Right atrium auricular region (tissue), 2 donors: ENCODE results near the gene STX11. TPM values are rescaled to one million over a fixed set of nuclear protein-coding genes. Genes with fewer than 3 reads are reported as not detected.
"Not testable (repeated sequence)": the region's sequence is repeated elsewhere in the genome, so short reads cannot be mapped to it uniquely, and the experiment has no call there.

Experiments used
- DNase-seq: peaks from one replicate; pipeline ENCODE4 v3.0.0-alpha.2; 2019; ENCODE audit warnings: low spot score
- H3K27ac ChIP-seq, 2 donors: fragments of 200-600 bp; sonication (generic); 1 replicate in 1 of 2; 2 replicates in 1 of 2; pipeline ENCODE4 v1.5.1; 2016 to 2019
- H3K27me3 ChIP-seq, 2 donors: fragments of 200-600 bp; sonication (generic); one replicate each; pipeline versions ENCODE4 v1.5.1 to v1.6.0; 2017 to 2019
- H3K36me3 ChIP-seq: fragments of 200-600 bp; sonication (generic); one replicate; pipeline ENCODE4 v1.5.1; 2016
- H3K4me1 ChIP-seq, 2 donors: fragments of 200-600 bp; sonication (generic); one replicate each; pipeline versions ENCODE4 v1.5.1 to v1.6.0; 2017 to 2019
- H3K4me3 ChIP-seq, 2 donors: fragments of 200-600 bp; sonication (generic); 1 replicate in 1 of 2; 2 replicates in 1 of 2; pipeline ENCODE4 v1.5.1; 2017 to 2019; ENCODE audit warnings: mild to moderate bottlenecking in 1 of 2, moderate library complexity in 1 of 2
- H3K9me3 ChIP-seq, 2 donors: fragments of 200-600 bp; sonication (generic); one replicate each; pipeline ENCODE4 v1.5.1; 2019
- total RNA-seq, 2 donors: library from RNA; depleted of rRNA; stranded (reverse); fragments of >200 nt; gene quantifications; one replicate each; pipeline ENCODE4 v1.1.0, GENCODE V29; 2016
- TF ChIP-seq, protein P1 (sequence below), 2 donors: fragments of 200-600 bp; sonication (generic); IDR thresholded peaks; one replicate each; pipeline ENCODE4 v1.5.1; 2019; ENCODE audit warnings: antibody characterized with exemption in 2 of 2

STX11 gene
- total RNA-seq, 2 donors from 2014 or later: 7.3 to 21.5 TPM

DNA sequence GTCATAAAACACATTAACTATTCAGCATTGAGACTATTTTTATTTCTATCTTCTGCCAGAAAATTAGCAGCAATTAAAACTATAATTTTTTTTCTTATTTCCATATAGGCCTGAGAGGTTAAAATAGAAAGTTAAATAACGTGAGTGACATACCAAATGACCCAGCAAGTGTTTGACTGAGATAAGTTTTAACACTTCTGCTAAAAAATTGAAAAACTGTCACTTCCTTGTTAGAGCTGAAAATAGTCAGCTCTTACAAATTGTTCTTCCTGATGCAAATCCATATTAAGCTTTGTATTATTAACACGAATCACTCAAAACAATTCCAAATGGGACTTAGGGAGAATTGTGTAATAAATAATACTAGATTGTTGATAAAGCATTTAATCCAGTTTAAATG, 26.5 kb upstream of the STX11 start:
- H3K27me3 ChIP-seq: no peaks in the 10 kb centered on the region
- H3K36me3 ChIP-seq: no peaks in the 10 kb centered on the region
- H3K27ac ChIP-seq: no peak overlapping the region
- no peak overlapping the region for H3K4me3 ChIP-seq
- DNase-seq: no peak
- TF ChIP-seq, protein P1, sequence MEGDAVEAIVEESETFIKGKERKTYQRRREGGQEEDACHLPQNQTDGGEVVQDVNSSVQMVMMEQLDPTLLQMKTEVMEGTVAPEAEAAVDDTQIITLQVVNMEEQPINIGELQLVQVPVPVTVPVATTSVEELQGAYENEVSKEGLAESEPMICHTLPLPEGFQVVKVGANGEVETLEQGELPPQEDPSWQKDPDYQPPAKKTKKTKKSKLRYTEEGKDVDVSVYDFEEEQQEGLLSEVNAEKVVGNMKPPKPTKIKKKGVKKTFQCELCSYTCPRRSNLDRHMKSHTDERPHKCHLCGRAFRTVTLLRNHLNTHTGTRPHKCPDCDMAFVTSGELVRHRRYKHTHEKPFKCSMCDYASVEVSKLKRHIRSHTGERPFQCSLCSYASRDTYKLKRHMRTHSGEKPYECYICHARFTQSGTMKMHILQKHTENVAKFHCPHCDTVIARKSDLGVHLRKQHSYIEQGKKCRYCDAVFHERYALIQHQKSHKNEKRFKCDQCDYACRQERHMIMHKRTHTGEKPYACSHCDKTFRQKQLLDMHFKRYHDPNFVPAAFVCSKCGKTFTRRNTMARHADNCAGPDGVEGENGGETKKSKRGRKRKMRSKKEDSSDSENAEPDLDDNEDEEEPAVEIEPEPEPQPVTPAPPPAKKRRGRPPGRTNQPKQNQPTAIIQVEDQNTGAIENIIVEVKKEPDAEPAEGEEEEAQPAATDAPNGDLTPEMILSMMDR (IDR thresholded peaks at IDR 0.05): no peak
- no peaks in the 10 kb centered on the region for H3K4me1 ChIP-seq
- no peaks in the 10 kb centered on the region for H3K9me3 ChIP-seq

DNA sequence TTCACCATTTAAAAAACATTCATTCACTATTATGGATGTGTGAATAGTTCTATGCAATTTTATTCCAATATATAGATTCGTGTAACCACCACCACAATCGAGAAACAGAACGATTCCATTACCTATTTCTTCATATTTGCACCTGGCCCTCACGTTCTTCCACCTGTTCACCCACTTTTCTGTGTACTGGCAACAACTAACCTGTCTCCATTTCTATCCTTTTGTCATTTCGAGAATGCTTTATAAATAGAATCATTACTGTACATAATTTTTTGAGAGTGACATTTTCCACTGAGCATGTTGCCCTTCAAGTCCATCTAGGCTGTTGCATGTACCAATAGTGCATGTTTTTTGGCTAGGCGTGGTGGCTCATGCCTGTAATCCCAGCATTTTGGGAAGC, 23.2 kb upstream of the STX11 start:
- H3K4me1 ChIP-seq: no peaks in the 10 kb centered on the region
- TF ChIP-seq, protein P1 (IDR thresholded peaks at IDR 0.05): no peak
- no peak overlapping the region for H3K27ac ChIP-seq
- H3K4me3 ChIP-seq: no peak overlapping the region
- no peaks in the 10 kb centered on the region for H3K9me3 ChIP-seq
- DNase-seq: no peak
- no peaks in the 10 kb centered on the region for H3K36me3 ChIP-seq
- no peaks in the 10 kb centered on the region for H3K27me3 ChIP-seq

DNA sequence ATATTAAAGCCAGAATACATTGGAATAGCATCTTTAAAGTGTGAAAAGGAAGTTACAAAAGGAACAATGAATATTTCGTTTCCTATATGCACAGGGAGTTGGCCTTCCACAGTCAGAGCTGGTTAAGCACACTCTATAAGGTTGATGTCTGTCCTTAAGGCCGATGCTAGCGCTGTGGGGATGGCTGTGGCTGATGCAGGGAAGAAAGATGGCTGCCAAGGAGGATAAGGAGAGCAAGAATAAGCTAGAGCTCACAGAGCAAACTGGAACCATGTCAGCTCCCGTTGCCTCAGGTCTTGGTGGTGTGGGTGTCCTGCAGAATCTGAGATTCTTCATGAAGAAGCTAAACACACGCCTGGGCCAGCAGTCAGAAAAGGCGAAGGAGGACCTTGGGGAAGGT, 20.8 kb upstream of the STX11 start:
- TF ChIP-seq, protein P1 (IDR thresholded peaks at IDR 0.05): no peak
- Histone ChIP-seq H3K4me3 (no peak overlapping the region), H3K36me3 (no peaks in the 10 kb centered on the region), H3K9me3 (no peaks in the 10 kb centered on the region), H3K27me3 (no peaks in the 10 kb centered on the region), H3K27ac (no peak overlapping the region), H3K4me1 (no peaks in the 10 kb centered on the region)
- no peak for DNase-seq

DNA sequence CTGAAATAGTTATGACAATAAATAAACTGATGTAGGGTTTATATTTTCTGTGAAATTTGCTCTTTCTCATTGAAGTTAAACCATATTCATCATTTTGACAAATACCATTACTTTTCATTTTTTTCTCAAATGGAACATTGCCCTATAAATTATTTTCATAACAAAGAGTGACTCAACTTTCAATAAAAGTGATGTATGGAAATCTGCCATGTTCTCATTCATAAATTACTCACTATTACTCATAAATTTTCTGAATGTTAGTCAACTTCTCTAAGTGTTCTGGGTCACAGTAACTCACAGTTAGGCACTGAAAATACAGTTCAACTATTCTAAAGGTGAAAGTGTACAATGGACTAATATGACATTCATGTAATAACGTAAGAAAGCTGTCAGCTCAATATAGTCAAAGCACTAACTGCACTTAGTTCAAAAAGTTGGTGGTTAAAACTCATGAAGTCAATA, 19.0 kb upstream of the STX11 start:
- Histone ChIP-seq H3K4me1 (no peaks in the 10 kb centered on the region), H3K36me3 (no peaks in the 10 kb centered on the region)

DNA sequence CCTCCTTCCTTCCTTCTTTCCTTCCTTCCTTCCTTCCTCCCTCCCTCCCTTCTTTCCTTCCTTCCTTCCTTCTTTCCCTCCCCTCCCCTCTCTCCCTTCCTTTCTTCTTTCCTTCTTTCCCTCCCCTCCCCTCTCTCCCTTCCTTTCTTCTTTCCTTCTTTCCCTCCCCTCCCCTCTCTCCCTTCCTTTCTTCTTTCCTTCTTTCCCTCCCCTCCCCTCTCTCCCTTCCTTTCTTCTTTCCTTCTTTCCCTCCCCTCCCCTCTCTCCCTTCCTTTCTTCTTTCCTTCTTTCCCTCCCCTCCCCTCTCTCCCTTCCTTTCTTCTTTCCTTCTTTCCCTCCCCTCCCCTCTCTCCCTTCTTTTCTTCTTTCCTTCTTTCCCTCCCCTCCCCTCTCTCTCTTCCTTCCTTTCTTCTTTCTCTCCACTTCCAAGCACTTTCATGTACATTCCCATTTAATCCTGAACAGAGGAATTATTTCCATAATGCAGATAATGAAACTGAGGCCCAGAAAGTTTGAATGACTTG, 18.1 kb upstream of the STX11 start:
- not testable (repeated sequence) for H3K36me3 ChIP-seq, H3K27ac ChIP-seq, DNase-seq, H3K9me3 ChIP-seq, H3K27me3 ChIP-seq, H3K4me3 ChIP-seq, H3K4me1 ChIP-seq

More for the DNA sequence above, 19.0 kb upstream of the STX11 start:
- Histone ChIP-seq H3K27me3 (no peaks in the 10 kb centered on the region), H3K9me3 (no peaks in the 10 kb centered on the region), H3K27ac (no peak overlapping the region), H3K4me3 (no peak overlapping the region)
- TF ChIP-seq, protein P1 (IDR thresholded peaks at IDR 0.05): no peak
- no peak for DNase-seq

DNA sequence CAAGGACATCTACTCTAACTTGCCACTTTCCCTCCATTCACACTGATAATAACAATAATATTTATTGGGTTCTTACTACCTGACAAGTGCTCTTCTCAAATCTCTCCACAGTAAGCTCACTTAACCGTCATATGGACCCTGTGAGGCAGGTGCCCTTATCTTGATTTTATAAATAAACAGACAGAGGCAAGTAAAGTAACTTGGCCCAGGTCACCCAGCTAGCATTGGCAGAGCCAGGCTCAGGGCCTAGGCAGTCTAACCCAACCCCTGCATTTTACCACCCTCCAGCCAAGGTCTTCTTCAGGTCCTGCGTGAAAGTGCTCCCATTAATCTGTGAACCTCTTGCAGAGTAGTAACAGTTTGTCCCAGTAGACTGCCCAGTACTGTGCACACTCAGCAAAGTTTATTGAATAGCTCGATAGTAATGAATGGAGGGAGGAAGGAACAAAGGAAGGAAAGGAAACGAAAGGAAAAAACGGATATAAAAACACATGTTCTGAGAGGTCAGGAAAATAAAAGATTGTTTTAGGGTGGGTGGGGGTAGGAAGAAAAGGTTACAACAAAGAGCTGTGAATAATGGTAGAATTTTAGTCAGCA, 17.0 kb upstream of the STX11 start:
- DNase-seq: no peak
- Histone ChIP-seq H3K27ac (no peak overlapping the region), H3K4me1 (no peaks in the 10 kb centered on the region), H3K4me3 (no peak overlapping the region), H3K27me3 (no peaks in the 10 kb centered on the region), H3K36me3 (no peaks in the 10 kb centered on the region), H3K9me3 (no peaks in the 10 kb centered on the region)
- TF ChIP-seq, protein P1 (IDR thresholded peaks at IDR 0.05): no peak
